ENCODE data around the gene SLC35A1. TPM values are rescaled to one million over a fixed set of nuclear protein-coding genes. Genes with fewer than 3 reads are reported as not detected.
A peak's percentile ranks its signal among the peaks of the same experiment; 100 is the strongest.

The SLC35A1 gene
- total RNA-seq, 3 donors from 2014 or later (not counting 1 experiment from before 2014, with no cell fraction given), result 10.9 to 14.8 (median 13.4) TPM

DNA sequence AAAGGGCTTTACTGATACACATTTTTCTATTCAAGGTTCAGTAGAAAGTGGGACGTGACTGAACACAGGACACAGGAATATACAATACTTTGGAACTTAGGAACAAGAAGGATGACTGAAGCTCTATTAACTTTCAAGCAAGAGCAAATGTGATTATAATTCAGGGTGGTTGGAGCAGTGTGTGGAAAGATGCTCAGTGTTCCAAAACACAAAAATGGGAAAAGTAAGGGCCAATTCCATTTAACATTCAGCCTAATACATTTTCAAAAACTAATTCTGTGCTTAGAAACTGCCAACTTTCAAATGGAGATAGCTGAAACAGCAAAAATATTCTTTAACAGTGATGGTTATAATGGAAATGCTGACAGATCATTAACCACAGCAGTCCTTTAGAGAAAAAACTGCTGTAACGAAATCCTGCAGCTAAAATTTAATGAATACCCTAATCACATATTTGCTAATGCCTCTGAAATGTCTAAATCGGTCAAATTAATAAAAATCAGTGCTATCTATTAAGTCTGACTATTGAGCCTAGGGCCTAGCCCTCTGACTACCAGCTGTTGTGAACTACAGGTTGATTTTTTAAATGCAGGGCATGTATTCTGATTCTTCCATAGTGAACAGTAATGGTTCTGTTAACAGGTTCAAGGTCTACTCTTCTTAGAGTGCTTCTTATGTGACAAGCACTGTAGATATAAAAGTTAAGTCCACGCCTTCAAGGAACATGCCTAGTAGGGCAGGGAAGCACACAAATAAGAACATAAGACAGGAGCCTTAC is 71.1 kb downstream of the SLC35A1 start:
- no peak overlapping the region for H3K4me3 Mint-ChIP-seq
- 99% methylated on average over 4 of the region's 4 CpGs for WGBS (ENCODE audit: insufficient coverage)
- ATAC-seq (no peak), DNase-seq (no peak)
- TF ChIP-seq CTCF (IDR thresholded peaks at IDR 0.05), result no peak
- peaks cover 13% of the 10 kb centered on the region for H3K36me3 Mint-ChIP-seq
- intact Hi-C loops (cut with micrococcal nuclease), result no loop called here
- H3K9me3 Mint-ChIP-seq, result no peaks in the 10 kb centered on the region
- Histone ChIP-seq H3K27ac (ENCODE audit: low read length) (no peak overlapping the region), H3K27me3 (ENCODE audit: control insufficient read depth, insufficient read depth, low read length) (no peaks in the 10 kb centered on the region), H3K36me3 (ENCODE audit: control insufficient read depth, insufficient read depth, low read length) (peaks cover 46% of the 10 kb centered on the region), H3K4me3 (ENCODE audit: low read length) (no peak overlapping the region), H3K4me1 (ENCODE audit: control insufficient read depth, insufficient read depth, low read length) (no peaks in the 10 kb centered on the region), H3K9me3 (ENCODE audit: control insufficient read depth, insufficient read depth, low read length) (peaks cover 3% of the 10 kb centered on the region)
- no peak overlapping the region for H3K27ac Mint-ChIP-seq
- H3K4me1 Mint-ChIP-seq, result no peaks in the 10 kb centered on the region
- no peaks in the 10 kb centered on the region for H3K27me3 Mint-ChIP-seq (ENCODE audit: low read depth in 2 of 2)

- peaks cover 3% of the 10 kb centered on the region for H3K9me3 ChIP-seq (ENCODE audit: control insufficient read depth, insufficient read depth, low read length)
- H3K27ac ChIP-seq (ENCODE audit: low read length), result no peak overlapping the region
- no CpG with 5 or more reads among the region's 1 CpG for WGBS (ENCODE audit: insufficient coverage)
- H3K27me3 ChIP-seq (ENCODE audit: control insufficient read depth, insufficient read depth, low read length), result no peaks in the 10 kb centered on the region
- peaks cover 9% of the 10 kb centered on the region for H3K36me3 Mint-ChIP-seq
- H3K4me3 ChIP-seq (ENCODE audit: low read length), result no peak overlapping the region
- H3K9me3 Mint-ChIP-seq, result no peaks in the 10 kb centered on the region
- ATAC-seq (no peak), DNase-seq (no peak)
- H3K4me3 Mint-ChIP-seq, result no peak overlapping the region
- TF ChIP-seq CTCF (IDR thresholded peaks at IDR 0.05), result no peak
- H3K27ac Mint-ChIP-seq, result no peak overlapping the region
- H3K4me1 ChIP-seq (ENCODE audit: control insufficient read depth, insufficient read depth, low read length), result no peaks in the 10 kb centered on the region
- H3K36me3 ChIP-seq (ENCODE audit: control insufficient read depth, insufficient read depth, low read length), result peaks cover 43% of the 10 kb centered on the region
- intact Hi-C loops (cut with micrococcal nuclease), result no loop called here
- H3K27me3 Mint-ChIP-seq (ENCODE audit: low read depth in 2 of 2), result no peaks in the 10 kb centered on the region
- H3K4me1 Mint-ChIP-seq, result no peaks in the 10 kb centered on the region
Measured at GRCh38 chr6:87544474-87544735, 71.6 kb downstream of the SLC35A1 start.

DNA sequence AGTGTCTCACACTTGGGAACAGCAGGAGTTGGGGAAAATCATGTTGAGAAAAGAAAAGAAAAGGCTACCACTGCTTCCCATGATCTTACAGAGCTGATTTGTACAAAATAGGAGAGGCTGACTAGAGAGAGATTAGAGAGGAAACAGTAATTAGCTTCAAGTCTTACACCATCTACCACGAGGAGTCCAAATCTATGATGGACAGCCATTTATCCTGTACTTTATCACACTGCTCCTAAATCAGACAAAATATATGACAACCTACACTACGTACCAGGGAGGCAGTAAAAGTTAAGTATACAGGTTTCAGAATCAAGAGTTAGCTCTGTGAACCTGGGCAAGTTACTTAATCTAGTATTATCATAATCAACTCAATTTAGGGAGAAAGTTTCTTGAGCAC is 79.0 kb downstream of the SLC35A1 start:
- 80% methylated on average over 1 of the region's 2 CpGs for WGBS (ENCODE audit: insufficient coverage)
- H3K4me1 ChIP-seq (ENCODE audit: control insufficient read depth, insufficient read depth, low read length), result no peaks in the 10 kb centered on the region
- no peaks in the 10 kb centered on the region for H3K27me3 Mint-ChIP-seq (ENCODE audit: low read depth in 2 of 2)
- DNase-seq (no peak), ATAC-seq (no peak)
- no peak overlapping the region for H3K4me3 Mint-ChIP-seq
- peaks cover 6 to 13% of the 10 kb centered on the region in 2 donors for H3K4me1 Mint-ChIP-seq
- no peak overlapping the region for H3K4me3 ChIP-seq (ENCODE audit: low read length)
- H3K27ac Mint-ChIP-seq, result peak overlapping the region; percentile 38 to 62
- no peaks in the 10 kb centered on the region for H3K27me3 ChIP-seq (ENCODE audit: control insufficient read depth, insufficient read depth, low read length)
- H3K27ac ChIP-seq (ENCODE audit: low read length), result no peak overlapping the region
- no peaks in the 10 kb centered on the region for H3K9me3 Mint-ChIP-seq
- peaks cover 43% of the 10 kb centered on the region for H3K36me3 ChIP-seq (ENCODE audit: control insufficient read depth, insufficient read depth, low read length)
- TF ChIP-seq CTCF (IDR thresholded peaks at IDR 0.05), result no peak
- no peaks in the 10 kb centered on the region for H3K9me3 ChIP-seq (ENCODE audit: control insufficient read depth, insufficient read depth, low read length)
- H3K36me3 Mint-ChIP-seq, result peaks cover 26% of the 10 kb centered on the region
- intact Hi-C loops (cut with micrococcal nuclease), result no loop called here
